ENCODE results near the gene TOR2A. TPM values are rescaled to one million over a fixed set of nuclear protein-coding genes. Genes with fewer than 3 reads are reported as not detected.

Gene TOR2A
- total RNA-seq, 1 experiment from 2014 or later = 18.9 TPM

DNA sequence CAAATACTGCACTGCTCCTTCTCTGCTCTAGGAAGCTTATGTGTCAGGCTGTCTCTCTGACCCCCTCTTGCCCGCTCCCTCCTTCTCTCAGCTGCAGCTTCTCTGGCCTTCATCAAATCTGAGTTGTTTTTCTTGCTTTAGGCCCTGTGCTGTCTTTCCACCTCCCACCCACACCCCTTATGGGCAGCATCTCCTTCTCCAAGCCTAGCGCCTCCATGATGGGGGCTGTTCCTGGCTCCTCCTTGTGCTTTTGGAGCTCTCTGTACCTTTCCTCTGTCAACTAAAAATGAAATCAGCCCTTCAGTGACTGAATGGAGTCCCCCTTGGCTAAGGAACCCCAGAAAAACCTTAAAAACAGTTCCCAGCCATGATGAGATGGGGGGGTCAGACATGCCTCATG lies 35.0 kb downstream of the TOR2A start:
- no peak for DNase-seq (ENCODE audit: low spot score)

DNA sequence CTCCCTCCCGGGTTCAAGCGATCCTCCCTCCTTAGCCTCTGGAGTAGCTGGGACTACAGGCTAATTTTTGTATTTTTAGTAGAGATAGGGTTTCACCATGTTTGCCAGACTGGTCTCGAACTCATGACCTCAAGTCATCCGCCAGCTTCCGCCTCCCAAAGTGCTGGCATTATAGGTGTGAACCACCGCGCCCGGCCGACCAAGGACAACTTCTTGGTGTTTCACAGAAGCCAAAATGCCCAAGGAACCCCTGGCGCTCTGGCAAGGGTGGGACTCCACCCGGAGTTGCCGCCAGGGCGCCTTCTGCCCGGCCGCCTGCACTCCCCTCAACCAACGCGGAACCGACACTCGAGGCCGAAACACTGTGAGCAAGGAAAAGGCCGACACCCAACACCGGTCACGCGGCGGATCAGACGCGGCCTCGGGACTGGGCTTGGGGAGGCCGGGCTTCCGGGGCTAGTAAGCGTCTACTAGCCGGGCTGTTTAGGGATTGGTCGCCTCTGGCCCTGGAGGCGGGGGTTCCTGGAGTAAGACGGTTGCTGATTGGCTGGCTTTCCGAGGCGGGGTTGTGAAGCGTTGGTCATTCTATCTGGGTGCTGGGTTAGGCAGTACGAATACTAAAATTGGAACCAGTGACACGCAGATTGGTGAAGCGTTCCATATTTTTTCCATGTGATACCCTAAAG lies 36.0 kb downstream of the TOR2A start:
- DNase-seq (ENCODE audit: low spot score) = peak; percentile 97

DNA sequence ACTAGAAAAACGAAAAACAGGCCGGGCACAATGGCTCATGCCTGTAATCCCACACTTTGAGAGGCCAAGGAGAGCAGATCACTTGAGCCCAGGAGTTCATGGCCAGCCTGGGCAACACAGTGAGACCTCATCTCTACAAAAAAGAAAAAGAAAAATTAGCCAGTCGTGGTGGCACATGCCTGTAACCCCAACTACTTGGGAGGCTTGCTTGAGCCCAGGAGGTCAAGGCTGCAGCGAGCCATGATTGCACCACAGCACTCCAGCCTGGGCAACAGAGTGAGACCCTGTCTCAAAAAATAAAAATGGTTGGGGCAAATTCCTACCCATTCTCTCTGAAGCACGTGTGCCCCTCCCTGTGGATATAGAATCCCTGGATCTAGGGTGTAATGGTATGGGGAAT lies 36.7 kb downstream of the TOR2A start:
- DNase-seq (ENCODE audit: low spot score) = no peak

DNA sequence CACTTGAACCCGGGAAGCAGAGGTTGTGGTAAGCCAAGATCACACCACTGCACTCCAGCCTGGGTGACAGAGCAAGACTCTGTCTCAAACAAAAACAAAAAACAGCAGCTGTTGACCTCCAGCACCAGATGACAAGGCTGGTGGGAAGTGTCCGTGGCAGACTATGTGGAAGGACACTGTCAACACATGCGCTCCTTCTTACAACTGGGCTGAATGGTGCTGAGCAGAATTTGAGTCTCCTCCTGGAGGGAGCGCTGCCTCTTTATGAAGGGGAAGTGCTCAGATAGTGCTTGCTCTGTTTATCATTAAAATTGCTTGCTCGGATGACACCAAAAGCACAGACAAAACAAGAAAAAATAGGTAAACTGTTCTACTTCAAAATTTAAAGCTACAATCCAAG lies 37.5 kb downstream of the TOR2A start:
- DNase-seq (ENCODE audit: low spot score) = no peak

DNA sequence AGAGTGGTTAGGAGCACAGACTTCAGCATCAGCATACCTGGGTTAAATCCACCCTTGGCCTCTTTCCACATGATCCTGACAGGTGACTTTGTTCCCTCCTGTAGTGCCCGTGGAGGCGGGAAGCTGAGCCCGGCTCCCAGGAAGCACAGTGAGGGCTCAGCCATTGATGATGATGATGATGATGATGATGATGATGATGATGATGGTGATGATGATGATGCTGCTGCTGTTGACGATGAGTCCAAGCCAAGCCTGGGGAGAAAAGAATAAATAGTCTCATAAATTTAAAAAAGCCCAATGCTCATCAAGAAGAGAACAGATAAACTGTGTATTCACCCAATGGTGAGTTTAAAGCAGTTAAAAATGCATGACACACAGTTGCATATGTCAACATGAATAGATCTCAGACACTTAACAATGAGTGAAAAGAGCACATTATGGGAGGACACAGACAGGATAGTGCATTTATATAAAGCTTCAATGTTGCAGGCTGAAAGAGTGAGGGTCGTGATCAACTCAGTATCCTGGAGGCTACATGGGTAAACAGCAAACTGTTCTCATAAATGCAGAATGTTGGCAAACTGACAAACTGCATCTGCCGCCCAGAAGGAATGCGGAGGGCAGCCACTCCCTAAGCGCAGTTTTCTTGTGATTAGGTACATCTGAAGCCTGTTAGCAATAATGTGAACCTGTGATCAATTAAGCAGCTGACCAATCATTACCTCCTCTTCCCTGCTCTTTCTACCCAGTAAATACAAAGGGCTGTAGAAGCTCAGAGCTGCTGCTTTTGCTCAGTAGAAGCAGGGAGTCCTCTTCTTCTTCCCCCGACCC lies 40.0 kb downstream of the TOR2A start:
- no peak for DNase-seq (ENCODE audit: low spot score)

DNA sequence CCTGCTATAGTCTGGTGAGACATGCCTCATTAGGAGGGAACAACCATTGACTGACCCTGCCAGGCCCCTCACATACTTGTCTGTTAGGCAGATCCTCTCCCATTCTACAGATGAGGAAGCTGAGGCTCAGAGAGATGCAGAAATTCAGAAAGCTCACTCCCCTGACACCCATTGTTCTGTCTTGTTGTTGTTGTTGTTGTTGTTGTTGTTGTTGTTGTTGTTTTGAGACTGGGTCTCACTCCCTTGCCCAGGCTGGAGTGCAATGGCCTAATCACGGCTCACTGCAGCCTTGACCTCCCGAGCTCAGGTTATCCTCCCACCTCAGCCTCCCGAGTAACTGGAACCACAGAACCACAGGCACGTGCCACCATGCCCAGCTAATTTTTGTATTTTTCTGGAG lies 41.4 kb downstream of the TOR2A start:
- DNase-seq (ENCODE audit: low spot score) = no peak

DNA sequence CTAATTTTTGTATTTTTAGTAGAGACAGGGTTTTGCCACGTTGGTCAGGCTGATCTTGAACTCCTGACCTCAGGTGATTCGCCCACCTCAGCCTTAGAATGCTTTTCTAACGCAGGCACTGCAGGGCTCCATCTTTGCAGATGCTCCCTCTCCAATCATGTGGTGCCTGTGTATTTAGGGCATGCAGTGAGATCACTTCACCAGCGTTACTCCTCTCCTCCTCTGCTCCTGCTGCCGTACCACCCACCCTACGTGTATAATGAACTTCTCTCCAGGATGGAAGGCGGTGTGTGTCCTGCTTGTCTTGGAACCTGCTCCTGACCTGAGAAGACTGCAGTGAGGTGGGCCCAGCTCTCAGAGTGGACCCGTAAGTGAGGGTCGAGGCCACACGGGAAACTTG lies 42.0 kb downstream of the TOR2A start:
- DNase-seq (ENCODE audit: low spot score) = no peak

DNA sequence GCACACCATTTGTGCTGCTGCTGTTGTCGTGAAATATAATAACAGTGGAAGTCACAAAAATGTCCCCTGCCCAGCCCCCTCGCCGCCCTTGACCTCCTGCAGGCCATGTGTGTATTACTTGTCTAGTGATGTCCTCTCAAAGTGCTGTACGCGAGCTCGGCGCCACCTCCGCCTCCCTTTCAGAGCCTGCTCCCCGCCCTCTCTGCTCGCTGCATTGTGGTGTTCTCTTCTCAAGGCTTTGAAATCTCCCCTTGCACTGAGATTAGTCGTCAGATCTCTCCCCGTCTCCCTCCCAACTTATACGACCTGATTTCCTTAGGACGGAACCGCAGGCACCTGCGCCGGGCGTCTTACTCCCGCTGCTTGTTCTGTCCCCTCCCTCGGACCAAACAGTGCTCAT lies 43.0 kb downstream of the TOR2A start:
- DNase-seq (ENCODE audit: low spot score) = no peak

DNA sequence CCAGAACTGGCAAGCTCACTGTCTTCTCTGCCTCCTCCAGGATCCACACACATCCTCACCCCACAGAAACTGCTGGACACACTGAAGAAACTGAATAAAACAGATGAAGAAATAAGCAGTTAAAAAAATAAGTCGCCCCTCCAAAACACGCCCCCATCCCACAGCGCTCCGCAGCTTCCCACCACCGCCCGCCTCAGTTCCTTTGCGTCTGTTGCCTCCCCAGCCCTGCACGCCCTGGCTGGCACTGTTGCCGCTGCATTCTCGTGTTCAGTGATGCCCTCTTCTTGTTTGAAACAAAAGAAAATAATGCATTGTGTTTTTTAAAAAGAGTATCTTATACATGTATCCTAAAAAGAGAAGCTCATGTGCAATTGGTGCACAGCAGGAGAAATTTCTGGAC lies 44.4 kb downstream of the TOR2A start:
- no peak for DNase-seq (ENCODE audit: low spot score)

DNA sequence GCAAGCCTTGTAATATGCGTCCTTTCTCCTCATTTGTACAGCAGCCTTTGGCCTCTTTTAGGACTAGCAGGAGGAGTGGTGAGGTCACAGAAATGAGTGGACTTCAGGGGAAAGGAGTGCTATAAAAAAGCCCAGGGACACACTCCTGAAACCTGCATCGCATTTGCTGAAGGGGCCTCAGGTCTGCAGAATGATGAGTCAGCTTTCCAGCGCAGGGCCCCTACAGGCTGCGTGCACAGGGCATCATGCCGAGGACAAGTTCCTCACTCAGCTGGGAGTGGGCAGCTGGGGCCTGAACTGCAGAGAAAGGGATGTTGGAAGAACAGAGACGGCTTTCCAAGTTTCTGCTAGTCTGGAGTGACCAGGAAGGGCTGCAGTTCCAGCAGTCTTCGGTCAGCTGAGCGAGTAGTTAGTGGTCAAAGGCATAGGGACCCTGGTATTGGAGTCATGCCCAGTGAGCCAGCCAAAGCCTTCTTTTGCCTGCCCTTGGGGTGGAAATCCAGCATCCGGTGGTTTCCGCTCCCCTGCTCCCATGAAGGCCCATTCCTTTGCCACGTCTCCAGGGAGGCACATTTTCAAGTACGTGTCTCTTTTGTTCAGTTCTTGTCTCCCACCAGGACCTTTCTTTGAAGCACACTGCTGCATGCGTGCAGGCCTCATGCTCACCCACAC lies 45.6 kb downstream of the TOR2A start:
- DNase-seq (ENCODE audit: low spot score) = no peak

DNA sequence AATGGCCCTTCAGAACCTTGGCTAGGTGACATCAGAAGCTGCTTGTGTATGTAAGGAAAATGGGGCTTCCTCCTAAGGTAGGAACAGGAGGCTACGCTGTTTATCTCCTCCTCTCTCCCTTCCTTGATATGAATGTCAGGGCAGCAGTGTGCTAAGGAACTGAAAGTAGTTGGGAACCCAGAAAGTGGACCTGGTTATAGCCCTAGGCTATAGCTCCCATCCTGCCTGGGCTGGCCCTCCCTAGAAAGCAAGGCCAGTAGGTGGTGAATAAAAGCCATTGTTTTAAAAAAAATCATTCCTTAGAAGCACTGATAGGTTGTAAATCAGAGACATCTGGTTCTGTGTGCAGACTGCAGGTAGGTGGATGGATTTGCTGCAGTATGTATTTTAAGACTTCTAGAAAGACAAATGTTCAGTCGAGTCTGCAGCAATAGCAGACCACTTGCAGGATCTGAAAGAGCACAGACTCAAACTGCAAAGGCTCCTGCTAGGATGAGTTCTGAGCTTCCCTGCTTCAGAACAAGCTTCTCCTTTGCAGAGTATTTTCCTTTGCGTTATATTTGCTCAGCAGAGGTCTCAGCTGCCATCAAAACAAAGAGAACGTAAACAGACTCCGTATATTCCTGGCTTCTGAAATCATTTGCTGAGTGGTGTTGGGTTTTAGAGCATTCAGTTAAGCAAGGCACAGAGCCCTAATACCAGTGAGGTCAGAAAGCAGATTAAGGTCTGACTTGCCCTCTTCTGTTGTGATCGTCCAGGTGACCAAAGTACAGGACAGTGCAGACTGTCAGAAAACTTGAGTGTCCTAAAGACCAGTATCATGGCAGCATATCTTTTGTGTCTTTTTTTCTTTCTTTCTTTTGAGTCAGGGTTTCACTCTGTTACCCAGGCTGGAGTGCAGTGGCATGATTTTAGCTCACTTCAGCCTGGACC lies 48.4 kb downstream of the TOR2A start:
- DNase-seq (ENCODE audit: low spot score) = no peak

DNA sequence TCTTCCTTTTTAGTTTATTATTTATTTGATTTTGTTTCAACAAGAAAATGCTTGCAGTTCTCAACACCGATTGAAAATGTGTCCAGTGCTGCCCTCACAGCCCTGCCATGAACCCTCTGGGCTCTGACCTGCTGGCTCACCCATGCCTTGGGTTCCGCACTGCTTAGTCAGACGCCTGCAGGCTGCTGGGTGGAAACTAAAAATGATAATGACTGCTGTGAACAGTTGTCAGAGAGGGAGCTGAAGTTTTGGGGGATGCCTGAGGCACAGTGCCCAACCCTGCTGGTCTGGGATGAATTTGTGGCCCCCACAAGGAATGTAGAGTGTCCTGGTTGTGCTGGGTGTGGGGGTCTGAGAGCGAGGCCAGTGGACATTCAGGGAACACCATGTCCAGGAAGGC lies 50.5 kb downstream of the TOR2A start:
- DNase-seq (ENCODE audit: low spot score) = no peak

DNA sequence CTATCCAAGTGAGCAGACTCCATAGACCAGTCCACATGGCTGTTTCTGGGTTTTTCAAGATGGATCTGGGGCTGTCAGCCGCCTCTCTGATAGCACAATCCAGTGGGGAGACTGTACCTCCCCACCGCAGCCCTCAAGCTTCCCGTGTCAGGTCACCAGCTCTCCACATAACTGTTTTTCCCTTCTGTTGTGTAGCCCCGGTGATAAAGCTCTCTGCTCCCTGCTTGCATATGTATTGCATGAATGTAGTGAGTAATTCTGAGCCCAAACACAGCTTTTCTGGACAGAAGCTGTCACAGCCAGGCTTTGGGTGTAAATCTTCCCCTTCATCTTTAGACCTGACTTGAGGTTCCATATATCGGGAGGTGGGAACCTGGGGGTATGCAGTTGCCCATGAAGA lies 51.4 kb downstream of the TOR2A start:
- DNase-seq (ENCODE audit: low spot score) = no peak

DNA sequence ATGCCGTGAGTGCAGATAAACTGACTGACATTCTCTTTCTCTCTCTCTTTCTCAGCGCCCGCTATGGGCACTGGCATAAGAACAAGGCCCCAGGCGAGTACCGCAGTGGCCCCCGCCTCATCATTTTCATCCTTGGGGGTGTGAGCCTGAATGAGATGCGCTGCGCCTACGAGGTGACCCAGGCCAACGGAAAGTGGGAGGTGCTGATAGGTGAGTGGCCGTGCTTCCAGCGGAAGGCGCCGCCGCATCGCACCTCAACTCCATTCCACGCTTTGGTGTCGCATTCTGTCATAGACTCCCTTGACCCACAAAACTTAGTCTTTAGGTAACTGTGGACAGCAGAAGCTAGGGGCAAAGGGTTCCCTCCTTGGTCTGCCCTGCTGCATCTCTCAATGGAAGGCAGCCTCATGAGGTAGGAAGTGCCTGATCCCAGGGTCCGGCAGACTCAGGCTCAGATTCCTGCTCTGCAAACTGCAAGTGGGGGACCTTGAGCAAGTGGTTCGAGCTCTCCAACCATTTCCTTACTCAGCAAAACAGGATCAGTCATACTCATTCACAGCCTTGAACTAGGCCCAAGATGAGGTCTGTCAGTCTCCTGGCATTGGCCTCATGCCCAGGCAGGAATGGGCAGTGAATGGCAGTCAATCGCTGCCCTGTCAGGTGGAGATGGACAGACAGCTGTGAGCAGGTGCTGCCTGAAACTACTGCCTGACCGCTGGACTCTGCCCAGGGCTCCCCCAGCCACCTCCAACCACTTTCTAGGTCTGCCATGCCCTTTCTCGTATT lies 52.5 kb downstream of the TOR2A start:
- DNase-seq (ENCODE audit: low spot score) = no peak

Other genes starting within 250 kb of the TOR2A start
- 6.3 and 8.0 TPM in 2 replicates for gene STXBP1, start 123.0 kb downstream of the TOR2A start, total RNA-seq (2014; rRNA removed; shearing (Covaris generic))
- 0.26 and 0.28 TPM in 2 replicates for gene CFAP157, start 28.3 kb downstream of the TOR2A start, total RNA-seq (2014; rRNA removed; shearing (Covaris generic))
- gene PTRH1, start 19.6 kb downstream of the TOR2A start, total RNA-seq (2014; rRNA removed; shearing (Covaris generic)) = 45.5 and 49.6 TPM in 2 replicates
- not detected in 2 replicates for gene TTC16, start 19.2 kb downstream of the TOR2A start, total RNA-seq (2014; rRNA removed; shearing (Covaris generic))
- not detected in 2 replicates for gene SH2D3C, start 43.4 kb upstream of the TOR2A start, total RNA-seq (2014; rRNA removed; shearing (Covaris generic))
- 42.6 and 45.4 TPM in 2 replicates for gene CDK9, start 50.7 kb upstream of the TOR2A start, total RNA-seq (2014; rRNA removed; shearing (Covaris generic))
- gene FPGS, start 67.6 kb upstream of the TOR2A start, total RNA-seq (2014; rRNA removed; shearing (Covaris generic)) = 180 and 200 TPM in 2 replicates
- gene ENG, start 119.4 kb upstream of the TOR2A start, total RNA-seq (2014; rRNA removed; shearing (Covaris generic)) = 6.1 and 6.4 TPM in 2 replicates
- gene AK1, start 142.4 kb upstream of the TOR2A start, total RNA-seq (2014; rRNA removed; shearing (Covaris generic)) = 85.0 and 101 TPM in 2 replicates
- 14.5 and 16.6 TPM in 2 replicates for gene ST6GALNAC6, start 164.3 kb upstream of the TOR2A start, total RNA-seq (2014; rRNA removed; shearing (Covaris generic))
- gene ST6GALNAC4, start 181.7 kb upstream of the TOR2A start, total RNA-seq (2014; rRNA removed; shearing (Covaris generic)) = 60.1 and 84.2 TPM in 2 replicates
- 1.2 and 3.8 TPM in 2 replicates for gene PIP5KL1, start 195.5 kb upstream of the TOR2A start, total RNA-seq (2014; rRNA removed; shearing (Covaris generic))
- gene DPM2, start 202.6 kb upstream of the TOR2A start, total RNA-seq (2014; rRNA removed; shearing (Covaris generic)) = 44.3 and 47.0 TPM in 2 replicates
- 36.0 and 45.3 TPM in 2 replicates for gene EEIG1, start 245.7 kb upstream of the TOR2A start, total RNA-seq (2014; rRNA removed; shearing (Covaris generic))